ENCODE data around the gene HOXD1. TPM values are rescaled to one million over a fixed set of nuclear protein-coding genes. Genes with fewer than 3 reads are reported as not detected.

HOXD1 gene
- total RNA-seq, 2 experiments from 2014 or later = not detected

- peak overlapping the region; percentile 40 for H3K4me3 Mint-ChIP-seq
- H3K27ac Mint-ChIP-seq = no peak overlapping the region
- peaks cover 5% of the 10 kb centered on the region for H3K36me3 Mint-ChIP-seq
- no peak for ATAC-seq (ENCODE audit: low read depth)
- POLR2A ChIA-PET = no interaction called here
- peaks cover 6% of the 10 kb centered on the region for H3K4me1 Mint-ChIP-seq
- peaks cover 90% of the 10 kb centered on the region for H3K27me3 Mint-ChIP-seq
- DNase-seq = no peak
- peaks cover 3% of the 10 kb centered on the region for H3K9me3 Mint-ChIP-seq
Observed at GRCh38 chr2:176158855-176159662, 29.4 kb upstream of the HOXD1 start.

- Mint-ChIP-seq H3K36me3 (peaks cover 5% of the 10 kb centered on the region), H3K9me3 (peaks cover 5% of the 10 kb centered on the region), H3K4me1 (peaks cover 6% of the 10 kb centered on the region), H3K27me3 (peaks cover 90% of the 10 kb centered on the region), H3K27ac (no peak overlapping the region), H3K4me3 (no peak overlapping the region)
- ATAC-seq (ENCODE audit: low read depth) (no peak), DNase-seq (no peak)
- POLR2A ChIA-PET = no interaction called here
Observed at GRCh38 chr2:176159663-176160250, 28.7 kb upstream of the HOXD1 start.

- H3K27me3 Mint-ChIP-seq = peaks cover 90% of the 10 kb centered on the region
- DNase-seq = no peak
- no peak overlapping the region for H3K27ac Mint-ChIP-seq
- peaks cover 5% of the 10 kb centered on the region for H3K36me3 Mint-ChIP-seq
- peaks cover 5% of the 10 kb centered on the region for H3K9me3 Mint-ChIP-seq
- ATAC-seq (ENCODE audit: low read depth) = no peak
- no peak overlapping the region for H3K4me3 Mint-ChIP-seq
- POLR2A ChIA-PET = no interaction called here
- peaks cover 6% of the 10 kb centered on the region for H3K4me1 Mint-ChIP-seq
Observed at GRCh38 chr2:176160251-176160985, 28.1 kb upstream of the HOXD1 start.

GRCh38 chr2:176160986-176161824, 27.3 kb upstream of the HOXD1 start:
- POLR2A ChIA-PET = no interaction called here
- ATAC-seq (ENCODE audit: low read depth) (no peak), DNase-seq (no peak)
- Mint-ChIP-seq H3K4me1 (peaks cover 6% of the 10 kb centered on the region), H3K36me3 (peaks cover 5% of the 10 kb centered on the region), H3K27ac (no peak overlapping the region), H3K4me3 (no peak overlapping the region), H3K27me3 (peaks cover 90% of the 10 kb centered on the region), H3K9me3 (peaks cover 5% of the 10 kb centered on the region)

- H3K4me3 Mint-ChIP-seq = no peak overlapping the region
- H3K27ac Mint-ChIP-seq = no peak overlapping the region
- H3K36me3 Mint-ChIP-seq = peaks cover 5% of the 10 kb centered on the region
- DNase-seq = no peak
- peaks cover 6% of the 10 kb centered on the region for H3K4me1 Mint-ChIP-seq
- ATAC-seq (ENCODE audit: low read depth) = no peak
- H3K9me3 Mint-ChIP-seq = peaks cover 5% of the 10 kb centered on the region
- peaks cover 91% of the 10 kb centered on the region for H3K27me3 Mint-ChIP-seq
- POLR2A ChIA-PET = interaction anchor here (0.7 kb wide), 1 partner anchor 65 kb away, joined by 3 read pairs; no protein-coding TSS in a partner anchor
Observed at GRCh38 chr2:176161825-176162626, 26.4 kb upstream of the HOXD1 start.

GRCh38 chr2:176162911-176163671, 25.4 kb upstream of the HOXD1 start:
- POLR2A ChIA-PET = interaction anchor here (0.7 kb wide), 1 partner anchor 67 kb away, joined by 3 read pairs; no protein-coding TSS in a partner anchor
- Mint-ChIP-seq H3K4me1 (peaks cover 3% of the 10 kb centered on the region), H3K4me3 (peak overlapping the region; percentile 39), H3K27me3 (peaks cover 90% of the 10 kb centered on the region), H3K9me3 (peaks cover 3% of the 10 kb centered on the region), H3K27ac (no peak overlapping the region), H3K36me3 (peaks cover 3% of the 10 kb centered on the region)
- ATAC-seq (ENCODE audit: low read depth) (no peak), DNase-seq (no peak)

- ATAC-seq (ENCODE audit: low read depth) (no peak), DNase-seq (no peak)
- H3K27me3 Mint-ChIP-seq = peaks cover 85% of the 10 kb centered on the region
- H3K27ac Mint-ChIP-seq = peak overlapping the region; percentile 75
- POLR2A ChIA-PET = no interaction called here
- peaks cover 3% of the 10 kb centered on the region for H3K36me3 Mint-ChIP-seq
- peaks cover 2% of the 10 kb centered on the region for H3K9me3 Mint-ChIP-seq
- peaks cover 3% of the 10 kb centered on the region for H3K4me1 Mint-ChIP-seq
- H3K4me3 Mint-ChIP-seq = no peak overlapping the region
Observed at GRCh38 chr2:176163672-176164056, 24.8 kb upstream of the HOXD1 start.

GRCh38 chr2:176164201-176164600, 24.3 kb upstream of the HOXD1 start:
- no peak overlapping the region for H3K4me3 Mint-ChIP-seq
- peaks cover 2% of the 10 kb centered on the region for H3K9me3 Mint-ChIP-seq
- H3K27ac Mint-ChIP-seq = peak overlapping the region; percentile 75
- H3K4me1 Mint-ChIP-seq = peaks cover 3% of the 10 kb centered on the region
- peaks cover 3% of the 10 kb centered on the region for H3K36me3 Mint-ChIP-seq
- DNase-seq = no peak
- H3K27me3 Mint-ChIP-seq = peaks cover 82% of the 10 kb centered on the region
- ATAC-seq (ENCODE audit: low read depth) = no peak
- POLR2A ChIA-PET = no interaction called here

- POLR2A ChIA-PET = no interaction called here
- peaks cover 3% of the 10 kb centered on the region for H3K4me1 Mint-ChIP-seq
- DNase-seq (no peak), ATAC-seq (ENCODE audit: low read depth) (no peak)
- no peak overlapping the region for H3K4me3 Mint-ChIP-seq
- peaks cover 82% of the 10 kb centered on the region for H3K27me3 Mint-ChIP-seq
- peaks cover 2% of the 10 kb centered on the region for H3K9me3 Mint-ChIP-seq
- H3K27ac Mint-ChIP-seq = peak overlapping the region; percentile 9
- peaks cover 3% of the 10 kb centered on the region for H3K36me3 Mint-ChIP-seq
Observed at GRCh38 chr2:176164611-176165369, 23.7 kb upstream of the HOXD1 start.

GRCh38 chr2:176165370-176166050, 23.0 kb upstream of the HOXD1 start:
- POLR2A ChIA-PET = no interaction called here
- H3K4me1 Mint-ChIP-seq = peaks cover 3% of the 10 kb centered on the region
- H3K36me3 Mint-ChIP-seq = peaks cover 3% of the 10 kb centered on the region
- DNase-seq (no peak), ATAC-seq (ENCODE audit: low read depth) (no peak)
- peak overlapping the region; percentile 9 for H3K27ac Mint-ChIP-seq
- no peak overlapping the region for H3K4me3 Mint-ChIP-seq
- peaks cover 2% of the 10 kb centered on the region for H3K9me3 Mint-ChIP-seq
- H3K27me3 Mint-ChIP-seq = peaks cover 79% of the 10 kb centered on the region

GRCh38 chr2:176166272-176166671, 22.2 kb upstream of the HOXD1 start:
- H3K9me3 Mint-ChIP-seq = peaks cover 2% of the 10 kb centered on the region
- H3K36me3 Mint-ChIP-seq = peaks cover under 1% of the 10 kb centered on the region
- H3K27me3 Mint-ChIP-seq = peaks cover 78% of the 10 kb centered on the region
- POLR2A ChIA-PET = no interaction called here
- H3K27ac Mint-ChIP-seq = no peak overlapping the region
- peaks cover under 1% of the 10 kb centered on the region for H3K4me1 Mint-ChIP-seq
- no peak for ATAC-seq (ENCODE audit: low read depth)
- H3K4me3 Mint-ChIP-seq = no peak overlapping the region
- no peak for DNase-seq
